Osteoblast (primary cell): Measurements from ENCODE around the gene CASZ1. TPM values are rescaled to one million over a fixed set of nuclear protein-coding genes. Genes with fewer than 3 reads are reported as not detected.

Experiments used
- DNase-seq: peaks from one replicate; pipeline ENCODE4 v3.0.0; 2011; ENCODE audit warnings: low spot score, mixed read lengths; ENCODE audit not compliant: insufficient read length; ENCODE audit errors: missing footprints
- H2AFZ ChIP-seq: 2 replicates; pipeline ENCODE4 v1.6.0; 2011; ENCODE audit warnings: mild to moderate bottlenecking, low read length
- H3K27ac ChIP-seq: 2 replicates; pipeline ENCODE4 v1.5.1; 2011; ENCODE audit warnings: mild to moderate bottlenecking, low read depth, low read length, moderate library complexity
- H3K27me3 ChIP-seq: 2 replicates; pipeline ENCODE4 v1.6.0; 2012; ENCODE audit warnings: mild to moderate bottlenecking, control low read depth, inconsistent platforms, low read length, moderate library complexity; ENCODE audit not compliant: insufficient read depth
- H3K36me3 ChIP-seq: 2 replicates; pipeline ENCODE4 v1.5.1; 2011; ENCODE audit warnings: mild to moderate bottlenecking, low read length, control low read depth, moderate library complexity; ENCODE audit not compliant: insufficient read depth
- H3K4me1 ChIP-seq: 2 replicates; pipeline ENCODE4 v1.5.1; 2011; ENCODE audit warnings: mild to moderate bottlenecking, low read length, control low read depth, moderate library complexity; ENCODE audit not compliant: insufficient read depth
- H3K4me2 ChIP-seq: 2 replicates; pipeline ENCODE4 v1.6.0; 2011; ENCODE audit warnings: mild to moderate bottlenecking, low read length; ENCODE audit not compliant: insufficient read depth
- H3K4me3 ChIP-seq: fragments of 200-600 bp; sonication (generic); 3 replicates; pipeline ENCODE4 v1.5.1; 2012; ENCODE audit warnings: mild to moderate bottlenecking, low read length, inconsistent platforms; ENCODE audit not compliant: insufficient read depth
- H3K79me2 ChIP-seq: 2 replicates; pipeline ENCODE4 v1.6.0; 2012; ENCODE audit warnings: mild to moderate bottlenecking, low read length, control low read depth, inconsistent platforms; ENCODE audit not compliant: insufficient read depth
- H3K9me3 ChIP-seq: 2 replicates; pipeline ENCODE4 v1.5.1; 2011; ENCODE audit warnings: low read depth, low read length, control low read depth
- H4K20me1 ChIP-seq: 2 replicates; pipeline ENCODE4 v1.6.0; 2012; ENCODE audit warnings: mild to moderate bottlenecking, low read length, control low read depth; ENCODE audit not compliant: insufficient read depth
- CTCF ChIP-seq: IDR thresholded peaks from 2 replicates; pipeline ENCODE4 v1.5.1; 2011; ENCODE audit warnings: mild to moderate bottlenecking, low read depth, low read length, moderate library complexity; ENCODE audit errors: extremely low read depth
- total RNA-seq: library from RNA; depleted of rRNA; stranded (reverse); fragments of >200 nt; gene quantifications from 2 replicates; pipeline ENCODE4 v1.2.3, GENCODE V29; 2012

The CASZ1 gene
- total RNA-seq, 1 donor, result 0.36 TPM

GRCh38 chr1:10639775-10640578, 156.5 kb downstream of the CASZ1 start:
- Histone ChIP-seq H4K20me1 (no peaks in the 10 kb centered on the region), H3K79me2 (no peaks in the 10 kb centered on the region), H3K4me2 (no peak overlapping the region), H3K4me3 (no peak overlapping the region), H3K9me3 (no peaks in the 10 kb centered on the region), H3K36me3 (no peaks in the 10 kb centered on the region), H2AFZ (no peak overlapping the region), H3K27ac (no peak overlapping the region), H3K4me1 (peaks cover 15% of the 10 kb centered on the region), H3K27me3 (peaks cover 26% of the 10 kb centered on the region)
- TF ChIP-seq CTCF, result no peak
- DNase-seq, result no peak

- Histone ChIP-seq H4K20me1 (no peaks in the 10 kb centered on the region), H3K4me1 (peaks cover 20% of the 10 kb centered on the region), H3K27me3 (peaks cover 26% of the 10 kb centered on the region), H3K36me3 (no peaks in the 10 kb centered on the region), H2AFZ (no peak overlapping the region), H3K79me2 (no peaks in the 10 kb centered on the region), H3K4me3 (no peak overlapping the region), H3K4me2 (peak overlapping the region; percentile 10), H3K9me3 (no peaks in the 10 kb centered on the region), H3K27ac (no peak overlapping the region)
- TF ChIP-seq CTCF, result no peak
- peak; percentile 94 for DNase-seq
Measured at GRCh38 chr1:10639011-10639774, 157.3 kb downstream of the CASZ1 start.

- DNase-seq, result peak; percentile 88
- Histone ChIP-seq H3K36me3 (no peaks in the 10 kb centered on the region), H3K79me2 (no peaks in the 10 kb centered on the region), H3K4me2 (peak overlapping the region; percentile 43), H2AFZ (no peak overlapping the region), H3K27ac (no peak overlapping the region), H3K4me1 (peaks cover 21% of the 10 kb centered on the region), H3K27me3 (peaks cover 26% of the 10 kb centered on the region), H3K9me3 (no peaks in the 10 kb centered on the region), H4K20me1 (no peaks in the 10 kb centered on the region), H3K4me3 (peak overlapping the region; percentile 49)
- no peak for TF ChIP-seq CTCF
Measured at GRCh38 chr1:10638559-10639005, 157.9 kb downstream of the CASZ1 start.
